Sigmoid colon (tissue), 4 donors: ENCODE results near the gene CERS3.

Source experiments
- POLR2A ChIP-seq, 2 donors: fragments of 450-650 bp; IDR thresholded peaks; one replicate each; pipeline ENCODE4 v1.6.1; 2016; ENCODE audit warnings: antibody characterized with exemption in 2 of 2, mild to moderate bottlenecking in 2 of 2, moderate library complexity in 2 of 2
- POLR2AphosphoS5 ChIP-seq, 4 donors: sonication (generic); formaldehyde crosslinking; IDR thresholded peaks; one replicate each; pipeline ENCODE4 v1.6.1; 2017; ENCODE audit warnings: antibody characterized with exemption in 4 of 4
- TF ChIP-seq, protein P1 (sequence below), 4 experiments: fragments of 450-650 bp in 3 of 4; fragments of 200-600 bp in 1 of 4; IDR thresholded peaks; one replicate each; pipeline ENCODE4 v1.5.1; 2016 to 2019; ENCODE audit warnings: antibody characterized with exemption in 4 of 4, mild to moderate bottlenecking in 3 of 4, moderate library complexity in 2 of 4

DNA sequence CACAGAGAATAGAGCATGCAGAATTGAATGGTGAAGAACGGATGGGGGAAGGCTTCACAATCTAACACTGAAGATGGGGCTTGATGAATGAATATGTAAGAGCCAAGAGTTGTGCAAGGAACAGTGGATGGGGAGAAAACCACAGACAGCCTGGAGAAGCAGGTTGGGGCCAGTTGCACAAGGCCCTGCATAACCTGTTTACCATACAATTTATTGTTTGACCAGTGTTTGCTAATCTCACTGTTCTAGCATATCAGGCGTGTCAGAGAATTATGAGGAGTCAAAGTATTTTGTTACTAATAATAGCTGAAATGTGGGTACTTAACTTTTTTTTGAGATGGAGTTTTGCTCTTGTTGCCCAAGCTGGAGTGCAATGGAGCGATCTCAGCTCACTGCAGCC, 36.8 kb upstream of the CERS3 start:
- TF ChIP-seq, protein P1, sequence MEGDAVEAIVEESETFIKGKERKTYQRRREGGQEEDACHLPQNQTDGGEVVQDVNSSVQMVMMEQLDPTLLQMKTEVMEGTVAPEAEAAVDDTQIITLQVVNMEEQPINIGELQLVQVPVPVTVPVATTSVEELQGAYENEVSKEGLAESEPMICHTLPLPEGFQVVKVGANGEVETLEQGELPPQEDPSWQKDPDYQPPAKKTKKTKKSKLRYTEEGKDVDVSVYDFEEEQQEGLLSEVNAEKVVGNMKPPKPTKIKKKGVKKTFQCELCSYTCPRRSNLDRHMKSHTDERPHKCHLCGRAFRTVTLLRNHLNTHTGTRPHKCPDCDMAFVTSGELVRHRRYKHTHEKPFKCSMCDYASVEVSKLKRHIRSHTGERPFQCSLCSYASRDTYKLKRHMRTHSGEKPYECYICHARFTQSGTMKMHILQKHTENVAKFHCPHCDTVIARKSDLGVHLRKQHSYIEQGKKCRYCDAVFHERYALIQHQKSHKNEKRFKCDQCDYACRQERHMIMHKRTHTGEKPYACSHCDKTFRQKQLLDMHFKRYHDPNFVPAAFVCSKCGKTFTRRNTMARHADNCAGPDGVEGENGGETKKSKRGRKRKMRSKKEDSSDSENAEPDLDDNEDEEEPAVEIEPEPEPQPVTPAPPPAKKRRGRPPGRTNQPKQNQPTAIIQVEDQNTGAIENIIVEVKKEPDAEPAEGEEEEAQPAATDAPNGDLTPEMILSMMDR (IDR thresholded peaks at IDR 0.05), result no peak
- no peak for TF ChIP-seq POLR2A (IDR thresholded peaks at IDR 0.05)
- no peak for TF ChIP-seq POLR2AphosphoS5 (IDR thresholded peaks at IDR 0.05)
